ENCODE data around the gene ATG5.
A peak's percentile ranks its signal among the peaks of the same experiment; 100 is the strongest.
"Not testable (repeated sequence)": the region's sequence is repeated elsewhere in the genome, so short reads cannot be mapped to it uniquely, and the experiment has no call there.

Gene ATG5

DNA sequence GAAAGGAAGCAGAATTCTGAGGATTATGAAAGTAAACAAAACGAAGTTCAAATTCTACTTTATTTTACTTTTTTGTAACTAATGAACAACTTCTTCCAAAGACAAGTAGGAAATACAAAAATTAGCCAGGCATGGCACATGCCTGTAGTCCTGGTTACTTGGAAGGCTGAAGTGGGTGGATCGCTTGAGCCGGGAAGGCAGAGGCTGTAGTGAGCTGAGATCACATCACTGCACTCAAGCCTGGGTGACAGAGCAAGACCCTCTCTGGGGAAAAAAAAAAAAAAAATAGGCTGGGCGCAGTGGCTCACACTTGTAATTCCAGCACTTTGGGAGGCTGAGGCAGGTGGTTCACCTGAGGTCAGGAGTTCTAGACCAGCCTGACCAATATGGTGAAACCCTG lies 82.3 kb downstream of the ATG5 start:
- TF ChIP-seq POLR2A (IDR thresholded peaks at IDR 0.05; ENCODE audit: low read length) (no peak), GATA1 (IDR thresholded peaks at IDR 0.05; ENCODE audit: low read depth, low read length) (no peak)

DNA sequence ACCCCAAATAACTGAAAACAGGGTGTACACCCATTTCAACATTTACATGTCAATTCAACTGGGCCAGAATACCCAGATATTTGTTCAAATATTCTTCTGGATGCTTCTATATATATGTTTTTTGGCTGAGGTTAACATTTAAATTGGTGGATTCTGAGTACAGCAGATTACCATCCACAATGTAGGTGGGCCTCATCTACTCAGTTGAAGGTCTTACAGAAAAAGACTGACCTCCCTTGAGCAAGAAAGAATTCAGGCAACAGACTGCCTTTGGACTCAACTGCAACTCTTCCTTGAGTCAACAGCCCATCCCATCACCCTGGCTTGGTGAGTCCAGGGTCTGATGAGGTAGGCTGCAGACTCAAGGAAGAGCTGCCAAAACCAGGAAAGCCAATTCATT lies 84.1 kb downstream of the ATG5 start:
- DNase-seq, result no peak
- TF ChIP-seq POLR2A (IDR thresholded peaks at IDR 0.05; ENCODE audit: low read length) (no peak), GATA1 (IDR thresholded peaks at IDR 0.05; ENCODE audit: low read depth, low read length) (no peak)

More for the DNA sequence above, 82.3 kb downstream of the ATG5 start:
- no peak for DNase-seq

GRCh38 chr6:106237286-106237685 lies 88.3 kb downstream of the ATG5 start:
- no peak for DNase-seq
- TF ChIP-seq POLR2A (IDR thresholded peaks at IDR 0.05; ENCODE audit: low read length) (no peak), GATA1 (IDR thresholded peaks at IDR 0.05; ENCODE audit: low read depth, low read length) (no peak)

GRCh38 chr6:106229876-106230445 lies 95.6 kb downstream of the ATG5 start:
- DNase-seq, result not testable (repeated sequence)

GRCh38 chr6:106227612-106228507 lies 97.7 kb downstream of the ATG5 start:
- DNase-seq, result no peak
- no peak for TF ChIP-seq POLR2A (IDR thresholded peaks at IDR 0.05; ENCODE audit: low read length)
- no peak for TF ChIP-seq GATA1 (IDR thresholded peaks at IDR 0.05; ENCODE audit: low read depth, low read length)

GRCh38 chr6:106226676-106227075 lies 98.9 kb downstream of the ATG5 start:
- TF ChIP-seq GATA1 (IDR thresholded peaks at IDR 0.05; ENCODE audit: low read depth, low read length), result no peak
- no peak for TF ChIP-seq POLR2A (IDR thresholded peaks at IDR 0.05; ENCODE audit: low read length)
- no peak for DNase-seq

GRCh38 chr6:106225581-106225980 lies 100.0 kb downstream of the ATG5 start:
- TF ChIP-seq GATA1 (IDR thresholded peaks at IDR 0.05; ENCODE audit: low read depth, low read length) (no peak), POLR2A (IDR thresholded peaks at IDR 0.05; ENCODE audit: low read length) (no peak)
- no peak for DNase-seq

GRCh38 chr6:106223300-106223930 lies 102.1 kb downstream of the ATG5 start:
- DNase-seq, result peak; percentile 69 to 88
- TF ChIP-seq GATA1 (IDR thresholded peaks at IDR 0.05; ENCODE audit: low read depth, low read length) (no peak), POLR2A (IDR thresholded peaks at IDR 0.05; ENCODE audit: low read length) (no peak)

DNA sequence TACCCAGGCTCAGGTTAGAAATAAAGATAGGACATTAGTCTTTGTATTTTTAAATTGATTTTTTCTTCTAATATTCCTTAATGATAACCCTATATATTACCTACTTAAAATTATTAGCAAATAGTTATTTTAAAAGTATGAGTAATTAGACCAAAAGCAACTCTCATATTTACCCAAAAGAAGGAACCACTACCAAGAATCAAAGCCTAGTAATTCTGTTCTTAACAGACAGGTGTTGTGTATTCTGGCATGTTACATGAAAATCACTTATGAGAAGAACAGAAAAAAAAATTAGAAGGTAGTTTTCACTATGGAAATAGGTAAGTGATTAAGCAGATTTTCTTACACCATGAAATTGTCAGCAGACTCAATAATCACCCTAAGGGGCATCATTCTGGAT lies 105.1 kb downstream of the ATG5 start:
- DNase-seq, result no peak
- TF ChIP-seq GATA1 (IDR thresholded peaks at IDR 0.05; ENCODE audit: low read depth, low read length) (no peak), POLR2A (IDR thresholded peaks at IDR 0.05; ENCODE audit: low read length) (no peak)

- no peak for TF ChIP-seq POLR2A (IDR thresholded peaks at IDR 0.05; ENCODE audit: low read length)
- TF ChIP-seq GATA1 (IDR thresholded peaks at IDR 0.05; ENCODE audit: low read depth, low read length), result no peak
- DNase-seq, result peak; percentile 37 to 85
These were observed 109.0 kb downstream of the ATG5 start for GRCh38 chr6:106216527-106216926.

DNA sequence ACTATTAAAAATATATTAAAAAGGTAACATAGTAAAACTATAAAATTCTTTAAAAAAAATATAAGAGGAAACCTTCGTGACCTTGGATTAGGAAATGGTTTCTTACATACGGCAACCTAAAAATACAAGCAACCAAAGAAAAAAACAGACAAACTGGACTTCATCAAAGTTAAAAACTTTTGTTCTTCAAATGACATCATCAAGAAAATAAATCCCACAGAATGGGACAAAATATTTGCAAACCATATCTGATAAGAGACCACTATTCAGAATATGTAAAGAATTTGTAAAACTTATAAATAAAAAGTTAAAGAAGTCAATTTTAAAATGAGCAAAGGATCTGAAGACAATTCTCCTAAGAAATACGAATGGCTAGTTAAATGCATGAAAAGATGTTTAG lies 110.0 kb downstream of the ATG5 start:
- TF ChIP-seq GATA1 (IDR thresholded peaks at IDR 0.05; ENCODE audit: low read depth, low read length) (no peak), POLR2A (IDR thresholded peaks at IDR 0.05; ENCODE audit: low read length) (no peak)
- DNase-seq, result no peak

GRCh38 chr6:106214531-106214930 lies 111.0 kb downstream of the ATG5 start:
- no peak for TF ChIP-seq POLR2A (IDR thresholded peaks at IDR 0.05; ENCODE audit: low read length)
- no peak for TF ChIP-seq GATA1 (IDR thresholded peaks at IDR 0.05; ENCODE audit: low read depth, low read length)
- no peak for DNase-seq

- no peak for TF ChIP-seq POLR2A (IDR thresholded peaks at IDR 0.05; ENCODE audit: low read length)
- no peak for TF ChIP-seq GATA1 (IDR thresholded peaks at IDR 0.05; ENCODE audit: low read depth, low read length)
- DNase-seq, result no peak
These were observed 111.8 kb downstream of the ATG5 start for GRCh38 chr6:106213660-106214289.

- no peak for DNase-seq
- TF ChIP-seq POLR2A (IDR thresholded peaks at IDR 0.05; ENCODE audit: low read length) (no peak), GATA1 (IDR thresholded peaks at IDR 0.05; ENCODE audit: low read depth, low read length) (no peak)
These were observed 113.0 kb downstream of the ATG5 start for GRCh38 chr6:106212576-106212975.
